GM23338 (cell line): Measurements from ENCODE around the gene SNX22. TPM values are rescaled to one million over a fixed set of nuclear protein-coding genes. Genes with fewer than 3 reads are reported as not detected.

ENCODE experiments used
- ATAC-seq: fragments of 200-7000 bp; cut with Tn5 transposase; 3 replicates; pipeline ENCODE4 v1.9.1; 2020
- DNase-seq: peaks from one replicate; pipeline ENCODE4 v3.0.0-alpha.2; 2015; ENCODE audit warnings: low spot score
- H2AFZ ChIP-seq: fragments of 200-600 bp; sonication (generic); 2 replicates; pipeline ENCODE4 v1.8.0; 2016; ENCODE audit warnings: antibody characterized with exemption, mild to moderate bottlenecking, moderate library complexity
- H3F3A ChIP-seq: fragments of 200-600 bp; sonication (generic); replicated peaks from 2 replicates; pipeline ENCODE4 v1.8.0; 2017; ENCODE audit warnings: antibody characterized with exemption, mixed run types, low read depth
- H3K27ac ChIP-seq: fragments of 200-600 bp; sonication (generic); 2 replicates; pipeline ENCODE4 v1.6.1; 2016; ENCODE audit warnings: low read depth
- H3K27me3 ChIP-seq: fragments of 200-600 bp; sonication (generic); 2 replicates; pipeline ENCODE4 v1.8.0; 2016; ENCODE audit warnings: mild to moderate bottlenecking, mixed run types, moderate library complexity; ENCODE audit not compliant: insufficient read depth
- H3K36me3 ChIP-seq: fragments of 200-600 bp; sonication (generic); 2 replicates; pipeline ENCODE4 v1.8.0; 2016; ENCODE audit warnings: mild to moderate bottlenecking; ENCODE audit not compliant: insufficient read depth
- H3K4me1 ChIP-seq: fragments of 200-600 bp; sonication (generic); 2 replicates; pipeline ENCODE4 v1.8.0; 2016; ENCODE audit warnings: mild to moderate bottlenecking, moderate library complexity; ENCODE audit not compliant: insufficient read depth
- H3K4me2 ChIP-seq: fragments of 200-600 bp; sonication (generic); 2 replicates; pipeline ENCODE4 v1.7.1; 2017; ENCODE audit warnings: mixed run types
- H3K4me3 ChIP-seq: fragments of 200-600 bp; sonication (generic); 2 replicates; pipeline ENCODE4 v1.6.1; 2016; ENCODE audit warnings: mixed run types
- H3K79me2 ChIP-seq: fragments of 200-600 bp; sonication (generic); replicated peaks from 2 replicates; pipeline ENCODE4 v1.8.0; 2017; ENCODE audit warnings: mild to moderate bottlenecking; ENCODE audit not compliant: insufficient read depth
- H3K9me2 ChIP-seq: fragments of 200-600 bp; sonication (generic); 2 replicates; pipeline ENCODE4 v1.8.0; 2017; ENCODE audit not compliant: insufficient read depth
- H4K20me1 ChIP-seq: fragments of 200-600 bp; sonication (generic); replicated peaks from 2 replicates; pipeline ENCODE4 v1.8.0; 2017; ENCODE audit warnings: mild to moderate bottlenecking; ENCODE audit not compliant: insufficient read depth
- H3K27ac Mint-ChIP-seq: 2 replicates; pipeline ENCODE4 v1.8.0; 2020; ENCODE audit warnings: inconsistent platforms, mild to moderate bottlenecking, moderate library complexity, mixed read lengths
- H3K27me3 Mint-ChIP-seq: 3 replicates; pipeline ENCODE4 v1.8.0; 2022; ENCODE audit warnings: low read depth, mild to moderate bottlenecking, moderate library complexity, mixed read lengths, inconsistent platforms; ENCODE audit not compliant: insufficient read depth, poor library complexity
- H3K36me3 Mint-ChIP-seq: 3 replicates; pipeline ENCODE4 v1.8.0; 2021; ENCODE audit warnings: low read depth, mild to moderate bottlenecking, inconsistent platforms, moderate library complexity, mixed read lengths
- H3K4me1 Mint-ChIP-seq: 3 replicates; pipeline ENCODE4 v1.8.0; 2020; ENCODE audit warnings: mild to moderate bottlenecking, inconsistent platforms, mixed read lengths
- H3K4me3 Mint-ChIP-seq: 3 replicates; pipeline ENCODE4 v1.8.0; 2021; ENCODE audit warnings: moderate library complexity, mild to moderate bottlenecking, inconsistent platforms, mixed read lengths
- H3K9me3 Mint-ChIP-seq: 3 replicates; pipeline ENCODE4 v1.8.0; 2020; ENCODE audit warnings: moderate library complexity, mild to moderate bottlenecking, inconsistent platforms, mixed read lengths
- CREB1 ChIP-seq: fragments of 250-450 bp; sonication (Bioruptor Pico); IDR thresholded peaks from 2 replicates; pipeline ENCODE4 v1.5.0; 2020; ENCODE audit warnings: low read depth, mild to moderate bottlenecking, moderate library complexity
- CTCF ChIP-seq, 2 experiments: fragments of 200-600 bp in 1 of 2; sonication (generic) in 1 of 2; conservative IDR thresholded peaks; 2 replicates each; pipeline versions ENCODE4 v1.5.1 to v1.6.1; 2016 to 2017; ENCODE audit warnings: antibody characterized with exemption in 2 of 2, low read depth in 2 of 2, mild to moderate bottlenecking in 2 of 2, moderate library complexity in 1 of 2
- EZH2 ChIP-seq: fragments of 200-600 bp; sonication (generic); IDR thresholded peaks from one replicate; pipeline ENCODE4 v1.8.0; 2017; ENCODE audit warnings: antibody characterized with exemption, mild to moderate bottlenecking, low read depth; ENCODE audit not compliant: unreplicated experiment
- POLR2AphosphoS5 ChIP-seq: IDR thresholded peaks from 2 replicates; pipeline ENCODE4 v1.6.1; 2016; ENCODE audit warnings: antibody characterized with exemption, low read depth
- STAT1 ChIP-seq: IDR thresholded peaks from one replicate; pipeline ENCODE4 v1.6.1; 2016; ENCODE audit warnings: antibody characterized with exemption; ENCODE audit not compliant: unreplicated experiment
- polyA plus RNA-seq: library from polyadenylated mRNA; unstranded; fragments of >200 nt; fragmentation: Nextera tagmentation; extraction: Ambion mirVana; gene quantifications from 2 replicates; pipeline ENCODE4 v1.2.1, GENCODE V29; 2016
- total RNA-seq: library from RNA; depleted of rRNA; stranded (reverse); fragments of >200 nt; shearing (Covaris generic); gene quantifications from 2 replicates; pipeline ENCODE4 v1.2.3, GENCODE V29; 2014
- TF ChIP-seq, protein P1 (sequence below): fragments of 250-450 bp; sonication (Bioruptor Pico); IDR thresholded peaks from 2 replicates; pipeline ENCODE4 v1.5.0; 2020; ENCODE audit warnings: mild to moderate bottlenecking, moderate library complexity

SNX22 gene
- total and polyA plus RNA-seq, 2 experiments from 2014 or later = 3.7 to 5.7 TPM

- TF ChIP-seq, protein P1, sequence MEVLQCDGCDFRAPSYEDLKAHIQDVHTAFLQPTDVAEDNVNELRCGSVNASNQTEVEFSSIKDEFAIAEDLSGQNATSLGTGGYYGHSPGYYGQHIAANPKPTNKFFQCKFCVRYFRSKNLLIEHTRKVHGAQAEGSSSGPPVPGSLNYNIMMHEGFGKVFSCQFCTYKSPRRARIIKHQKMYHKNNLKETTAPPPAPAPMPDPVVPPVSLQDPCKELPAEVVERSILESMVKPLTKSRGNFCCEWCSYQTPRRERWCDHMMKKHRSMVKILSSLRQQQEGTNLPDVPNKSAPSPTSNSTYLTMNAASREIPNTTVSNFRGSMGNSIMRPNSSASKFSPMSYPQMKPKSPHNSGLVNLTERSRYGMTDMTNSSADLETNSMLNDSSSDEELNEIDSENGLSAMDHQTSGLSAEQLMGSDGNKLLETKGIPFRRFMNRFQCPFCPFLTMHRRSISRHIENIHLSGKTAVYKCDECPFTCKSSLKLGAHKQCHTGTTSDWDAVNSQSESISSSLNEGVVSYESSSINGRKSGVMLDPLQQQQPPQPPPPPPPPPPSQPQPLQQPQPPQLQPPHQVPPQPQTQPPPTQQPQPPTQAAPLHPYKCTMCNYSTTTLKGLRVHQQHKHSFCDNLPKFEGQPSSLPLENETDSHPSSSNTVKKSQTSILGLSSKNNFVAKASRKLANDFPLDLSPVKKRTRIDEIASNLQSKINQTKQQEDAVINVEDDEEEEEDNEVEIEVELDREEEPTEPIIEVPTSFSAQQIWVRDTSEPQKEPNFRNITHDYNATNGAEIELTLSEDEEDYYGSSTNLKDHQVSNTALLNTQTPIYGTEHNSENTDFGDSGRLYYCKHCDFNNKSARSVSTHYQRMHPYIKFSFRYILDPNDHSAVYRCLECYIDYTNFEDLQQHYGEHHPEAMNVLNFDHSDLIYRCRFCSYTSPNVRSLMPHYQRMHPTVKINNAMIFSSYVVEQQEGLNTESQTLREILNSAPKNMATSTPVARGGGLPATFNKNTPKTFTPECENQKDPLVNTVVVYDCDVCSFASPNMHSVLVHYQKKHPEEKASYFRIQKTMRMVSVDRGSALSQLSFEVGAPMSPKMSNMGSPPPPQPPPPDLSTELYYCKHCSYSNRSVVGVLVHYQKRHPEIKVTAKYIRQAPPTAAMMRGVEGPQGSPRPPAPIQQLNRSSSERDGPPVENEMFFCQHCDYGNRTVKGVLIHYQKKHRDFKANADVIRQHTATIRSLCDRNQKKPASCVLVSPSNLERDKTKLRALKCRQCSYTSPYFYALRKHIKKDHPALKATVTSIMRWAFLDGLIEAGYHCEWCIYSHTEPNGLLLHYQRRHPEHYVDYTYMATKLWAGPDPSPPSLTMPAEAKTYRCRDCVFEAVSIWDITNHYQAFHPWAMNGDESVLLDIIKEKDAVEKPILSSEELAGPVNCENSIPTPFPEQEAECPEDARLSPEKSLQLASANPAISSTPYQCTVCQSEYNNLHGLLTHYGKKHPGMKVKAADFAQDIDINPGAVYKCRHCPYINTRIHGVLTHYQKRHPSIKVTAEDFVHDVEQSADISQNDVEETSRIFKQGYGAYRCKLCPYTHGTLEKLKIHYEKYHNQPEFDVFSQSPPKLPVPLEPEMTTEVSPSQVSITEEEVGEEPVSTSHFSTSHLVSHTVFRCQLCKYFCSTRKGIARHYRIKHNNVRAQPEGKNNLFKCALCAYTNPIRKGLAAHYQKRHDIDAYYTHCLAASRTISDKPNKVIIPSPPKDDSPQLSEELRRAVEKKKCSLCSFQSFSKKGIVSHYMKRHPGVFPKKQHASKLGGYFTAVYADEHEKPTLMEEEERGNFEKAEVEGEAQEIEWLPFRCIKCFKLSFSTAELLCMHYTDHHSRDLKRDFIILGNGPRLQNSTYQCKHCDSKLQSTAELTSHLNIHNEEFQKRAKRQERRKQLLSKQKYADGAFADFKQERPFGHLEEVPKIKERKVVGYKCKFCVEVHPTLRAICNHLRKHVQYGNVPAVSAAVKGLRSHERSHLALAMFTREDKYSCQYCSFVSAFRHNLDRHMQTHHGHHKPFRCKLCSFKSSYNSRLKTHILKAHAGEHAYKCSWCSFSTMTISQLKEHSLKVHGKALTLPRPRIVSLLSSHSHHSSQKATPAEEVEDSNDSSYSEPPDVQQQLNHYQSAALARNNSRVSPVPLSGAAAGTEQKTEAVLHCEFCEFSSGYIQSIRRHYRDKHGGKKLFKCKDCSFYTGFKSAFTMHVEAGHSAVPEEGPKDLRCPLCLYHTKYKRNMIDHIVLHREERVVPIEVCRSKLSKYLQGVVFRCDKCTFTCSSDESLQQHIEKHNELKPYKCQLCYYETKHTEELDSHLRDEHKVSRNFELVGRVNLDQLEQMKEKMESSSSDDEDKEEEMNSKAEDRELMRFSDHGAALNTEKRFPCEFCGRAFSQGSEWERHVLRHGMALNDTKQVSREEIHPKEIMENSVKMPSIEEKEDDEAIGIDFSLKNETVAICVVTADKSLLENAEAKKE (CRISPR knock-in tag) = no peak
- TF ChIP-seq CTCF (conservative IDR thresholded peaks at IDR 0.05; ENCODE audit: low read depth in 2 of 2) (no peak), POLR2AphosphoS5 (no peak), STAT1 (no peak)
Measured at GRCh38 chr15:64102497-64102896, 49.0 kb upstream of the SNX22 start (continued).

- no peak overlapping the region for H3K4me2 ChIP-seq
- no peaks in the 10 kb centered on the region; the same call in 1 of the 2 replicates for H4K20me1 ChIP-seq
- no peaks in the 10 kb centered on the region for H3K36me3 ChIP-seq
- H3K4me3 Mint-ChIP-seq = no peak overlapping the region
- H3K27ac ChIP-seq = no peak overlapping the region
- H3K4me1 ChIP-seq = no peaks in the 10 kb centered on the region
- peaks cover 2% of the 10 kb centered on the region for H3K27me3 Mint-ChIP-seq
- no peaks in the 10 kb centered on the region for H3K4me1 Mint-ChIP-seq
- DNase-seq (no peak), ATAC-seq (no peak)
- peaks cover 78% of the 10 kb centered on the region for H3K79me2 ChIP-seq
- H3F3A ChIP-seq = no peaks in the 10 kb centered on the region
- no peak overlapping the region for H2AFZ ChIP-seq
- H3K4me3 ChIP-seq = no peak overlapping the region
- no peaks in the 10 kb centered on the region for H3K36me3 Mint-ChIP-seq
- H3K27ac Mint-ChIP-seq = no peak overlapping the region
- no peaks in the 10 kb centered on the region for H3K9me3 Mint-ChIP-seq
- no peaks in the 10 kb centered on the region for H3K9me2 ChIP-seq
- H3K27me3 ChIP-seq = no peaks in the 10 kb centered on the region
- TF ChIP-seq EZH2 (no peak), CREB1 (no peak), CTCF (conservative IDR thresholded peaks at IDR 0.05; ENCODE audit: low read depth in 2 of 2) (no peak)
Measured at GRCh38 chr15:64105113-64105704, 46.3 kb upstream of the SNX22 start.
